HG02798 (cell line): Measurements from ENCODE around the gene PSAPL1.

Experiments
- ATAC-seq: cut with Tn5 transposase; IDR thresholded peaks from one replicate; pipeline ENCODE4 v1.9.1; 2021; ENCODE audit warnings: mild to moderate bottlenecking; ENCODE audit not compliant: unreplicated experiment, poor library complexity

The PSAPL1 gene

DNA sequence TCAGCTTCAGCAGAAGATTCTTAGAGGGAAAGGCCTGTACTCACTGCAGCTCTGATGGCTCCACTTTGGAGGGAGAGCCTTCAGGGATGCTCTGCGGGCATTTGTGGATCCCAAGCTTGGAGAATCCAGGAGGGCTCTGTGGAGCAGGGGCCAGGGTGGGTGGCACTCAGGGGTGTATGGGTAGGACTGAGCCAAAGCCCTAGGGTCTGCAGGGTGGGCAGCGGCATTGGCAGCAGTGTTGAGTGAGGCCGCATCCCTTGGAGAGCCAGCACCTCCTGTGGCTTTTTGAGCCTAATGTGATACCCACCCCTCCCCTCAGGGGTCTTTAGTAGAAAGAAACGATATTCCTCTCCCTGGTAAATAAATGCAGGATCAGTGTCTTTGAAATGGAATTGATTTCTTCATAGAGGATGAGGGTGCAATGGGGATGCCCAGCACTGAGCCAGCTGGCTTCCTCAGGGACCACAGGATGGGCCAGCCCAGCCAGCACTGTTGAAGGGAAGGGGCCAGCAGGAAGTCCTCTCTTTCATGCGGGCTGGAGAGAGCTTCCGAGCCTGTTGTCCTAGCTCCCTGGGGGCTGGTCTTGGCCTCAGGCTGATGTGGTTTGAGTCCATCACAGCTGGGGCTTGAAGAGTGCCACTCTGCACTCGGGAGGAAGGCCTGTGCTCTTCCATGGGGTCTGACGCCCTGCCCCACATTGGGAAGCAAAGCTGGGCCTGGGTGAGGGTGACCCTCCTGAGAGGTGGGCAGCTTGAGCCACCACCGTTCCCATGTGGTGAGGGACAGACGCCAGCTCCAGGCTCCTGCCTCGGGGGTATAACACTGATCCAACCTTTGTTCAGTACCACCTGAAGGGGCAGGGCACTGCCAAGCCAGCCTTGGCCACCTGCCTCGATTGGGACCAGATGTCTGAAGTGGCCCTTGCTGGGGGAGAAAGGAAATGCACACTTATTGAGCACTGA is 49.5 kb downstream of the PSAPL1 start:
- ATAC-seq, result no peak

DNA sequence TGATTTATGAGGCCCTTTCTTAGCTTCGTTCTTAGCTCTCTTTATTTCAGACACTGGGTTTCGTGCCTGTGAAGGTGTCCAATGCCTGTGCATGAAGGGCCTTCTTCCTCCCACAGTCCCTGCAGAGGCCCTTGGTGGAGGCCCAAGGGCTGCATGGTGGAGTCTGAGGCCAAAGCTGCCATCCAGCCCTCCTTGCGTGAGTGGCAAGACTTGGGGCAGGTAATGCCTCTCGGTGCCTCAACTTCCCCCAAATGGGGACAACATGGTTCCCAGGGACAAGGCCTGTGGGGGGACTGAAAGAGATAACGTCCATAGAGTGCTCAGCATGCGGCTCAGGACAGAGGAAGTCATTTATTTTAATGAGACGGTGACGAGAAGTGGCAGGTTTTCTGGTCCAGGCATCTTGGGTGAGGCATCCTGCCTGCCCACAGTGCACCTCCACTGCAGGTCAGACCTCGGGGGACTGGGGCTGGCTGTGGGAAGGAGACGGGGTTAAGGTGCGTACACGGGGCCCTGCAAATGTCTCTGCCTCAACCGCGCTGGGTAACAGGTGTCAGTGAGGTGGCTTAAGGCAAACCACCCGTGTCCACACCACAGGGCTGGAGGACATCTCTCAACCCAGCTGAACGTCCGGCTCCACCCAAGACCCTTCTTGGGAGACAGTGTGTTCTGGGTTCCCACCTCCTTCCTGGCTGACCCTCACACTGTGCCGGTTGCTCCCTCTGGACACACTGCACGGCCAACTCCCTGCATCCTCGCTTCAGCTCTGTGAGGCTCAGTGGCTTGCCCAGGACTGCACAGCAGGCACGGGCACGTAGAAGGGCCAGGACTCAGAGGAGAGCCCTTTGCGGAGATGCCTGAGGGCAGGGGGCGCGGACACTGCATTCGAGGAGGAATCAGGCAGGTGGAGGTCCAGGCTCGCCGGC is 50.5 kb downstream of the PSAPL1 start:
- ATAC-seq, result no peak

- ATAC-seq, result no peak
Observed at GRCh38 chr4:7383266-7383665, 51.5 kb downstream of the PSAPL1 start.

DNA sequence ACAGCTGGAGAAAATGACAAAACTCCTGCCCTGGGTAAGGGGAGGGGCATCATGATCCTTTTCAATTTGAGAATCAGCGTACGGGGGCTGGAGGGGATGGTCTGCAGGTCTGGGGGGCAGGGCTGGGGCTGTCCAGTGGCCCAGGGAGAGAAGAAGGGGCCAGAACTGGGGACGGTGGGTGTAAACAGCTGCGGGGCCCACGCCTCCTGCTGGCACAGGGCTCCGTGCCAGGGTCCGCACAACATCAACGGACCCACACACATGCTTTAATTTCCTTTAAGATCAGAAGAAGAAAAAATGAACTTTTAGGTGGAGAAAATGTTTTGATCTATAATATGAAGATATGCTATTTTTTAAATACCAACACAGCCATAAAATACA is 52.1 kb downstream of the PSAPL1 start:
- no peak for ATAC-seq

- ATAC-seq, result no peak
Observed at GRCh38 chr4:7381890-7382633, 52.7 kb downstream of the PSAPL1 start.

- no peak for ATAC-seq
Observed at GRCh38 chr4:7381221-7381889, 53.4 kb downstream of the PSAPL1 start.
